H1 (cell line): ENCODE measurements around the gene WDR6. TPM values are rescaled to one million over a fixed set of nuclear protein-coding genes. Genes with fewer than 3 reads are reported as not detected.

Experiments
- CTCF ChIA-PET: fragments of 300-600 bp; sonication (Branson Sonifier 250); formaldehyde crosslinking; loops from one replicate; lab custom pipeline; 2021; ENCODE audit not compliant: partially characterized antibody; lab: Charles Lee
- POLR2A ChIA-PET: fragments of 300-600 bp; sonication (Branson Sonifier 250); formaldehyde crosslinking; loops from one replicate; lab custom pipeline; 2021; ENCODE audit warnings: inconsistent platforms; ENCODE audit not compliant: partially characterized antibody; lab: Charles Lee
- DNase-seq, 2 experiments: peaks; one replicate each; pipeline versions ENCODE4 v3.0.0 to v3.0.0-alpha.2; 2010 to 2022; ENCODE audit warnings: low spot score in 2 of 2, low read depth in 1 of 2, mixed read lengths in 1 of 2
- FAIRE-seq: peaks from 2 replicates; lab custom pipeline; 2011; peaks lifted over from hg19 to GRCh38; lab: Jason Lieb, UNC
- H2AFZ ChIP-seq: 2 replicates; pipeline ENCODE4 v1.8.1; 2012; ENCODE audit warnings: low read length, inconsistent platforms
- H2AK5ac ChIP-seq: 2 replicates; pipeline ENCODE4 v1.6.1; 2013; ENCODE audit warnings: low read depth, low read length
- H2BK120ac ChIP-seq: replicated peaks from 2 replicates; pipeline ENCODE3; 2013; ENCODE audit warnings: low read depth, low read length, inconsistent platforms
- H2BK12ac ChIP-seq: 2 replicates; pipeline ENCODE4 v1.6.1; 2013; ENCODE audit warnings: low read depth, low read length
- H2BK15ac ChIP-seq: 2 replicates; pipeline ENCODE4 v1.6.1; 2013; ENCODE audit warnings: low read length
- H2BK20ac ChIP-seq: 2 replicates; pipeline ENCODE4 v1.6.1; 2013; ENCODE audit warnings: low read length
- H2BK5ac ChIP-seq: 2 replicates; pipeline ENCODE4 v1.6.1; 2013; ENCODE audit warnings: low read depth, low read length
- H3K14ac ChIP-seq: 2 replicates; pipeline ENCODE4 v1.6.1; 2013; ENCODE audit warnings: inconsistent platforms; ENCODE audit not compliant: insufficient read length
- H3K18ac ChIP-seq: 2 replicates; pipeline ENCODE4 v1.6.1; 2013; ENCODE audit warnings: low read length; ENCODE audit errors: extremely low read depth
- H3K23ac ChIP-seq: 2 replicates; pipeline ENCODE4 v1.6.1; 2013; ENCODE audit warnings: inconsistent platforms; ENCODE audit not compliant: insufficient read length
- H3K23me2 ChIP-seq: 2 replicates; pipeline ENCODE4 v1.6.1; 2013; ENCODE audit warnings: low read depth, low read length
- H3K27ac ChIP-seq: 2 replicates; pipeline ENCODE4 v1.6.1; 2011; ENCODE audit warnings: low read depth, low read length, inconsistent platforms
- H3K27me3 ChIP-seq, 4 experiments: replicated peaks in 1 of 4; 1 replicate in 1 of 4; 2 replicates in 3 of 4; pipeline versions ENCODE4 v1.6.1 to v1.8.1; 2011 to 2013; ENCODE audit warnings: low read length in 3 of 4, mild to moderate bottlenecking in 3 of 4, inconsistent platforms in 2 of 4, mixed read lengths in 2 of 4, moderate library complexity in 1 of 4; ENCODE audit not compliant: control insufficient read depth in 3 of 4, insufficient read depth in 3 of 4; ENCODE audit errors: extremely low read depth in 1 of 4
- H3K36me3 ChIP-seq, 4 experiments: 2 replicates each; pipeline versions ENCODE4 v1.6.1 to v1.8.1; 2011 to 2013; ENCODE audit warnings: mild to moderate bottlenecking in 4 of 4, low read length in 3 of 4, moderate library complexity in 2 of 4, control low read depth in 1 of 4, inconsistent platforms in 1 of 4; ENCODE audit not compliant: insufficient read depth in 4 of 4, control insufficient read depth in 2 of 4
- H3K4ac ChIP-seq: replicated peaks from 2 replicates; pipeline ENCODE3; 2013; ENCODE audit warnings: low read length, low read depth, mixed read lengths, inconsistent platforms; ENCODE audit not compliant: insufficient read length
- H3K4me1 ChIP-seq, 4 experiments: replicated peaks in 1 of 4; 1 replicate in 1 of 4; 2 replicates in 3 of 4; pipeline versions ENCODE4 v1.6.1 to v1.8.1; 2011 to 2013; ENCODE audit warnings: low read length in 3 of 4, inconsistent platforms in 2 of 4, mixed read lengths in 1 of 4; ENCODE audit not compliant: insufficient read depth in 4 of 4, control insufficient read depth in 3 of 4
- H3K4me2 ChIP-seq, 2 experiments: 2 replicates each; pipeline versions ENCODE4 v1.6.1 to v1.8.1; 2011 to 2013; ENCODE audit warnings: low read depth in 2 of 2, low read length in 2 of 2, control low read depth in 1 of 2, inconsistent platforms in 1 of 2, mild to moderate bottlenecking in 1 of 2; ENCODE audit not compliant: insufficient read depth in 1 of 2
- H3K4me3 ChIP-seq, 4 experiments: fragments of 200-600, 300-600 bp in 1 of 4; sonication (generic), shearing (Covaris generic), sonication (Bioruptor Twin) in 1 of 4; 2 replicates each; pipeline versions ENCODE4 v1.5.1 to v1.8.1; 2011 to 2016; ENCODE audit warnings: low read length in 4 of 4, low read depth in 3 of 4, control low read depth in 2 of 4, inconsistent platforms in 2 of 4, mild to moderate bottlenecking in 2 of 4, mixed read lengths in 1 of 4, moderate library complexity in 1 of 4; ENCODE audit not compliant: insufficient read depth in 2 of 4; ENCODE audit errors: extremely low read depth in 1 of 4
- H3K56ac ChIP-seq: replicated peaks from 2 replicates; pipeline ENCODE3; 2013; ENCODE audit warnings: low read depth, mild to moderate bottlenecking, mixed read lengths, low read length, inconsistent platforms; ENCODE audit not compliant: insufficient read length
- H3K79me1 ChIP-seq: 2 replicates; pipeline ENCODE4 v1.6.1; 2013; ENCODE audit warnings: low read depth, low read length, control low read depth
- H3K79me2 ChIP-seq, 2 experiments: 2 replicates each; pipeline versions ENCODE4 v1.6.1 to v1.8.1; 2012 to 2013; ENCODE audit warnings: low read length in 2 of 2, mild to moderate bottlenecking in 2 of 2, inconsistent platforms in 1 of 2; ENCODE audit not compliant: insufficient read depth in 2 of 2, control insufficient read depth in 1 of 2
- H3K9ac ChIP-seq, 4 experiments: replicated peaks in 1 of 4; 1 replicate in 1 of 4; 2 replicates in 3 of 4; pipeline versions ENCODE4 v1.6.1 to v1.8.1; 2011 to 2013; ENCODE audit warnings: low read depth in 3 of 4, low read length in 3 of 4, control low read depth in 2 of 4, mild to moderate bottlenecking in 2 of 4, moderate library complexity in 2 of 4, inconsistent platforms in 1 of 4; ENCODE audit errors: extremely low read depth in 1 of 4
- H3K9me3 ChIP-seq, 2 experiments: 2 replicates each; pipeline versions ENCODE4 v1.6.1 to v1.8.1; 2012 to 2013; ENCODE audit warnings: mild to moderate bottlenecking in 2 of 2, moderate library complexity in 2 of 2, control low read depth in 1 of 2, inconsistent platforms in 1 of 2, low read depth in 1 of 2, low read length in 1 of 2, mixed read lengths in 1 of 2; ENCODE audit not compliant: insufficient read depth in 2 of 2
- H4K20me1 ChIP-seq, 2 experiments: replicated peaks in 1 of 2; 2 replicates each; pipeline versions ENCODE3 to v1.8.1; 2011 to 2013; ENCODE audit warnings: inconsistent platforms in 2 of 2, low read length in 2 of 2, mild to moderate bottlenecking in 1 of 2; ENCODE audit not compliant: insufficient read depth in 2 of 2, control insufficient read depth in 1 of 2
- H4K5ac ChIP-seq: 2 replicates; pipeline ENCODE4 v1.6.1; 2013; ENCODE audit warnings: low read length, low read depth, mixed read lengths, inconsistent platforms; ENCODE audit not compliant: insufficient read length
- H4K8ac ChIP-seq: 2 replicates; pipeline ENCODE4 v1.8.0; 2013; ENCODE audit warnings: mild to moderate bottlenecking, moderate library complexity, low read length, inconsistent platforms; ENCODE audit not compliant: insufficient read depth; ENCODE audit errors: extremely low read depth
- H4K91ac ChIP-seq: replicated peaks from 2 replicates; pipeline ENCODE3; 2013; ENCODE audit warnings: low read length, mixed read lengths, inconsistent platforms; ENCODE audit not compliant: insufficient read length
- ASH2L ChIP-seq: fragments of 200-600, 300-600 bp; sonication (generic); IDR thresholded peaks from one replicate; pipeline ENCODE4 v1.7.1; 2017; ENCODE audit warnings: low read length
- BACH1 ChIP-seq: IDR thresholded peaks from 2 replicates; pipeline ENCODE4 v1.6.1; 2012; ENCODE audit warnings: low read length, improper control_type of control experiment
- BCL11A ChIP-seq, 2 experiments: IDR thresholded peaks; one replicate each; pipeline ENCODE4 v1.6.1; 2011; ENCODE audit warnings: low read depth in 2 of 2, low read length in 2 of 2, mild to moderate bottlenecking in 2 of 2
- CBX5 ChIP-seq: fragments of 300-800, 300-1000 bp; sonication (generic); IDR thresholded peaks from 2 replicates; pipeline ENCODE4 v1.7.1; 2016; ENCODE audit warnings: antibody characterized with exemption, low read length, low read depth
- EP300 ChIP-seq, 2 experiments: IDR thresholded peaks; 1 replicate in 1 of 2; 2 replicates in 1 of 2; pipeline ENCODE4 v1.6.1; 2011 to 2012; ENCODE audit warnings: low read depth in 2 of 2, low read length in 2 of 2, mild to moderate bottlenecking in 2 of 2, borderline replicate concordance in 1 of 2, inconsistent platforms in 1 of 2, moderate library complexity in 1 of 2
- JUND ChIP-seq: IDR thresholded peaks from 2 replicates; pipeline ENCODE4 v1.6.1; 2011; ENCODE audit warnings: mild to moderate bottlenecking, improper control_type of control experiment, low read length
- NRF1 ChIP-seq: IDR thresholded peaks from 2 replicates; pipeline ENCODE4 v1.6.1; 2011; ENCODE audit warnings: mild to moderate bottlenecking, low read depth, low read length, improper control_type of control experiment
- RNF2 ChIP-seq: fragments of 200-900, 300-1000 bp; sonication (generic); IDR thresholded peaks from 2 replicates; pipeline ENCODE4 v1.7.1; 2016; ENCODE audit warnings: borderline replicate concordance, low read depth, mild to moderate bottlenecking, antibody characterized with exemption, low read length; ENCODE audit not compliant: poor library complexity, severe bottlenecking; ENCODE audit errors: missing control alignments
- SAP30 ChIP-seq: fragments of 300-600 bp; sonication (generic); IDR thresholded peaks from 2 replicates; pipeline ENCODE4 v1.7.1; 2012; ENCODE audit warnings: low read length, moderate library complexity, mild to moderate bottlenecking, inconsistent platforms; ENCODE audit not compliant: insufficient read depth, insufficient replicate concordance
- SIN3A ChIP-seq, 2 experiments: IDR thresholded peaks in 1 of 2; conservative IDR thresholded peaks in 1 of 2; 2 replicates each; pipeline ENCODE4 v1.6.1; 2011 to 2012; ENCODE audit warnings: low read length in 2 of 2, improper control_type of control experiment in 1 of 2, low read depth in 1 of 2, mild to moderate bottlenecking in 1 of 2
- SRF ChIP-seq: IDR thresholded peaks from 2 replicates; pipeline ENCODE4 v1.6.1; 2011; ENCODE audit warnings: mild to moderate bottlenecking, low read depth, low read length, moderate library complexity
- TCF12 ChIP-seq: IDR thresholded peaks from 2 replicates; pipeline ENCODE4 v1.6.1; 2011; ENCODE audit warnings: low read depth, mild to moderate bottlenecking, low read length
- ZNF274 ChIP-seq: IDR thresholded peaks from 2 replicates; pipeline ENCODE4 v1.7.0; 2012; ENCODE audit warnings: low read length, borderline replicate concordance; ENCODE audit errors: extremely low read depth
- WGBS, 2 experiments: shearing (Covaris generic) in 1 of 2; methylation state at CpG; one replicate each; pipeline versions ENCODE4 v1.1.6 to v1.1.7; 2013 to 2015; ENCODE audit warnings: low lambda C conversion rate in 2 of 2, mixed read lengths in 2 of 2, inconsistent platforms in 1 of 2, low coverage in 1 of 2, missing lambda C conversion rate in 1 of 2; ENCODE audit not compliant: insufficient replicate concordance in 2 of 2, insufficient coverage in 1 of 2, insufficient read length in 1 of 2; ENCODE audit errors: extremely low coverage in 1 of 2, missing lambda C conversion rate in 1 of 2; 5-methylcytosine and 5-hydroxymethylcytosine counted together
- polyA plus RNA-seq, 7 experiments: library from polyadenylated mRNA; depleted of rRNA in 3 of 7; stranded (reverse) in 5 of 7; unstranded in 2 of 7; fragments of >200 nt in 5 of 7; fragments of 200-250 nt in 2 of 7; gene quantifications; 1 replicate in 5 of 7; 2 replicates in 1 of 7; 4 replicates in 1 of 7; pipeline versions ENCODE4 v1.2.1 to v1.2.3, GENCODE V29; 2011 to 2013; ENCODE audit warnings: missing spikeins in 2 of 7, mixed read lengths in 2 of 7
- total RNA-seq: library from RNA; stranded (reverse); fragmentation: NEBNext Ultra II Directional; extraction: Animal tissue kit (Norgen Biotek cat#: 25700); gene quantifications from 2 replicates; pipeline ENCODE4 v1.2.1, GENCODE V29; 2021

The WDR6 gene
- total and polyA plus RNA-seq, 2 of the 8 experiments (the other 6 are each of a cell fraction or from before 2014, with no cell fraction given): 180 to 257 TPM

DNA sequence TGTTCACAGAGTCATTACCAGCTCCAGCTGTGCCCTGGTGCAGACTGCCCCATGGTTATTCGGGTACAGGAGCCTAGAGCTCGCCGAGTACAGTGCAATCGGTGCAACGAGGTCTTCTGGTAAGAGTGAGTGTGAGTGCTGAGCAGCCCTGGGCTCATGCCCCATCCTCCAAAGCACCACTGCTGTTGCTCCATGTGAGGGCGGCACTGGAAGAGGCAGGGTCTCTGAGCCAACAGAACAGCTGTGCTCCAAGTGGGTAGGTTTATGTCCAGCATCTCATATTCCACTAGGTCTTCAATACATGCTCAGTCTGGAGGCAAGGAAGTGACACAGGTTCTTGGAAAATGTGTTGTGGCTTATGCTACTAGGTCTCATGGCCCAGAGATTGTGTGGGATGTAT is 36.6 kb upstream of the WDR6 start:
- H3K23me2 ChIP-seq: no peaks in the 10 kb centered on the region
- no peaks in the 10 kb centered on the region for H3K79me1 ChIP-seq
- H3K18ac ChIP-seq: no peak overlapping the region
- no peaks in the 10 kb centered on the region for H3K79me2 ChIP-seq
- no peak overlapping the region; the same call in 1 of the 2 replicates for H4K8ac ChIP-seq
- no peaks in the 10 kb centered on the region for H4K20me1 ChIP-seq
- no peak overlapping the region for H2BK20ac ChIP-seq
- H3K4me1 ChIP-seq: no peaks in the 10 kb centered on the region
- POLR2A ChIA-PET: interaction anchor here (1.1 to 2.2 kb wide), 4 partner anchors 8 to 41 kb away, joined by 3 to 7 read pairs (median 3); no protein-coding TSS in a partner anchor
- no peaks in the 10 kb centered on the region for H3K27me3 ChIP-seq
- no peaks in the 10 kb centered on the region for H3K9me3 ChIP-seq
- H3K4ac ChIP-seq: no peak overlapping the region
- H3K4me3 ChIP-seq: no peak overlapping the region
- no peak overlapping the region for H2BK120ac ChIP-seq
- no peak overlapping the region for H3K9ac ChIP-seq
- DNase-seq (no peak), FAIRE-seq (no peak)
- H2AFZ ChIP-seq: no peak overlapping the region
- no peak overlapping the region for H4K91ac ChIP-seq
- no peak overlapping the region for H4K5ac ChIP-seq
- H2BK5ac ChIP-seq: no peak overlapping the region
- no peak overlapping the region for H2BK12ac ChIP-seq
- H3K4me2 ChIP-seq: no peak overlapping the region
- no peak overlapping the region for H3K27ac ChIP-seq
- H3K23ac ChIP-seq: no peak overlapping the region
- WGBS, 2 experiments: 94% methylated on average over 6 of the region's 6 CpGs; no CpG with 5 or more reads in 1 of the 2 experiments
- H3K36me3 ChIP-seq: peaks cover 22 to 78% (median 57%) of the 10 kb centered on the region in 4 experiments
- H3K14ac ChIP-seq: no peak overlapping the region
- no peak overlapping the region for H2AK5ac ChIP-seq
- H3K56ac ChIP-seq: no peak overlapping the region
- H2BK15ac ChIP-seq: no peak overlapping the region
- CTCF ChIA-PET: interaction anchor here (0.6 to 2.7 kb wide), 6 partner anchors 10 to 44 kb away, joined by 3 to 12 read pairs (median 3); no protein-coding TSS in a partner anchor
- TF ChIP-seq BCL11A (IDR thresholded peaks at IDR 0.05; ENCODE audit: low read depth in 2 of 2, low read length in 2 of 2) (no peak), JUND (no peak), ASH2L (no peak), BACH1 (no peak), EP300 (IDR thresholded peaks at IDR 0.05; ENCODE audit: borderline replicate concordance in 1 of 2, low read depth in 2 of 2, low read length in 2 of 2) (no peak), SIN3A (conservative IDR thresholded peaks at IDR 0.05 in 1 of 2, IDR thresholded peaks at IDR 0.05 in 1 of 2; ENCODE audit: low read depth in 1 of 2, low read length in 2 of 2) (no peak), TCF12 (no peak), ZNF274 (no peak), SAP30 (no peak), RNF2 (no peak), CBX5 (no peak), NRF1 (no peak), SRF (no peak)
